ENCODE measurements around the gene AVL9. TPM values are rescaled to one million over a fixed set of nuclear protein-coding genes. Genes with fewer than 3 reads are reported as not detected.

The AVL9 gene
- polyA plus RNA-seq, 1 of the 3 experiments (the other 2 are of a cell fraction) = 8.9 TPM

- H3K4me1 ChIP-seq (ENCODE audit: control insufficient read depth in 1 of 2, insufficient read depth in 2 of 2, low read depth in 1 of 2, low read length in 1 of 2) = peaks cover 0 to 29% of the 10 kb centered on the region in 2 experiments; a peak in 3 of 4 replicates
- no peak overlapping the region for H3K27ac ChIP-seq (ENCODE audit: low read depth in 2 of 2, low read length in 1 of 2)
- DNase-seq = no peak
Measured at GRCh38 chr7:32583791-32584190, 88.5 kb downstream of the AVL9 start.

More at GRCh38 chr7:32583791-32584190, 88.5 kb downstream of the AVL9 start:
- Histone ChIP-seq H3K9me3 (no peaks in the 10 kb centered on the region), H3F3A (replicated peaks; ENCODE audit: insufficient read depth) (peaks cover 54% of the 10 kb centered on the region), H3K4me2 (no peak overlapping the region), H3K9ac (no peak overlapping the region), H3K4me3 (ENCODE audit: low read depth in 2 of 2, low read length in 1 of 2) (no peak overlapping the region), H3K9me2 (no peaks in the 10 kb centered on the region), H3K27me3 (ENCODE audit: insufficient read depth) (no peaks in the 10 kb centered on the region), H3K36me3 (replicated peaks in 1 of 2; ENCODE audit: control insufficient read depth in 1 of 2, insufficient read depth in 2 of 2, low read length in 1 of 2) (peaks cover 65 to 70% of the 10 kb centered on the region in 2 experiments), H3K79me2 (ENCODE audit: insufficient read depth) (no peaks in the 10 kb centered on the region), H4K20me1 (ENCODE audit: insufficient read depth) (no peaks in the 10 kb centered on the region), H2AFZ (ENCODE audit: low read depth) (no peak overlapping the region)
- CTCF ChIA-PET = interaction anchor here (1.5 kb wide), 1 partner anchor 10 kb away, joined by 6 read pairs; no protein-coding TSS in a partner anchor
- POLR2A ChIA-PET = no interaction called here
- WGBS (ENCODE audit: low lambda C conversion rate) = 93% methylated on average over 4 of the region's 4 CpGs
- TF ChIP-seq MEF2A (IDR thresholded peaks at IDR 0.05; ENCODE audit: borderline replicate concordance, low read depth) = no peak
- TF ChIP-seq TEAD4 (IDR thresholded peaks at IDR 0.05; ENCODE audit: borderline replicate concordance, insufficient read depth) = no peak
- TF ChIP-seq, protein P1, sequence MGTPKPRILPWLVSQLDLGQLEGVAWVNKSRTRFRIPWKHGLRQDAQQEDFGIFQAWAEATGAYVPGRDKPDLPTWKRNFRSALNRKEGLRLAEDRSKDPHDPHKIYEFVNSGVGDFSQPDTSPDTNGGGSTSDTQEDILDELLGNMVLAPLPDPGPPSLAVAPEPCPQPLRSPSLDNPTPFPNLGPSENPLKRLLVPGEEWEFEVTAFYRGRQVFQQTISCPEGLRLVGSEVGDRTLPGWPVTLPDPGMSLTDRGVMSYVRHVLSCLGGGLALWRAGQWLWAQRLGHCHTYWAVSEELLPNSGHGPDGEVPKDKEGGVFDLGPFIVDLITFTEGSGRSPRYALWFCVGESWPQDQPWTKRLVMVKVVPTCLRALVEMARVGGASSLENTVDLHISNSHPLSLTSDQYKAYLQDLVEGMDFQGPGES (IDR thresholded peaks at IDR 0.05; ENCODE audit: low read depth, low read length) = no peak
- TF ChIP-seq SMC3 (IDR thresholded peaks at IDR 0.05; ENCODE audit: low read depth, low read length) = no peak
- TF ChIP-seq FOSL2 (IDR thresholded peaks at IDR 0.05; ENCODE audit: borderline replicate concordance, low read depth) = no peak
- no peak for TF ChIP-seq EZH2phosphoT487 (IDR thresholded peaks at IDR 0.05; ENCODE audit: borderline replicate concordance, low read depth)
- TF ChIP-seq USF1 (IDR thresholded peaks at IDR 0.05; ENCODE audit: borderline replicate concordance, low read depth) = no peak
- TF ChIP-seq ZBTB33 (IDR thresholded peaks at IDR 0.05; ENCODE audit: borderline replicate concordance, low read depth) = no peak
- TF ChIP-seq PBX3 (IDR thresholded peaks at IDR 0.05) = no peak
- no peak for TF ChIP-seq MAX (IDR thresholded peaks at IDR 0.05; ENCODE audit: low read depth)
- no peak for TF ChIP-seq TAF1 (IDR thresholded peaks at IDR 0.05; ENCODE audit: borderline replicate concordance, low read depth, low read length)
- no peak for TF ChIP-seq POLR2AphosphoS5 (IDR thresholded peaks at IDR 0.05; ENCODE audit: low read depth, low read length)
- TF ChIP-seq GABPA (IDR thresholded peaks at IDR 0.05; ENCODE audit: low read depth) = no peak
- no peak for TF ChIP-seq EP300 (IDR thresholded peaks at IDR 0.05; ENCODE audit: borderline replicate concordance in 1 of 2, low read depth in 1 of 2, low read length in 1 of 2)
- no peak for TF ChIP-seq FOXM1 (IDR thresholded peaks at IDR 0.05; ENCODE audit: low read depth)
- no peak for TF ChIP-seq ELF1 (IDR thresholded peaks at IDR 0.05)
